ENCODE data around the gene PLXNA1.

Gene PLXNA1

DNA sequence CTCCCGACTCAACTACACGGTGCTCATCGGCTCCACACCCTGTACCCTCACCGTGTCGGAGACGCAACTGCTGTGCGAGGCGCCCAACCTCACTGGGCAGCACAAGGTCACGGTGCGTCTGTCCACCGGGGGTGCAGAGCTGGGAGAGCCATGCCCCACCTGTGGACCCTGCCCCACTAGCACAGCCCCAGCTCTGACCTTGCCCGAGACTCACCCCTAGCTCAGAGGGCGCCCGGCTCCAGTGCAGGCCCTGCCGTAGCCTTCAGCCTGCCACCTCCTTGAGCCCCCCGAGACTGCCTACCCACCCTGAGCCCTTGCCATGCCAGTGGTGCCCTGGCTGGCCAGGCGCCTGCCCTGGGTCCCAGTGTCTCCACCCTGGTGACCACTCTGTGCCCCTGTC, 34.9 kb downstream of the PLXNA1 start:
- Histone ChIP-seq H3K27ac (ENCODE audit: extremely low read depth, low read depth, low read length) (no peak overlapping the region), H3K36me3 (ENCODE audit: control insufficient read depth in 2 of 2, insufficient read depth in 1 of 2, low read length in 2 of 2) (peaks cover 0 to 93% of the 10 kb centered on the region in 2 experiments; a peak in 1 of 3 replicates), H3K4me1 (ENCODE audit: control insufficient read depth, insufficient read depth, low read length) (no peaks in the 10 kb centered on the region), H3K9me3 (ENCODE audit: control insufficient read depth, insufficient read depth, low read depth, low read length) (no peaks in the 10 kb centered on the region), H3K4me3 (ENCODE audit: low read depth, low read length) (no peak overlapping the region)
- TF ChIP-seq, protein P1, sequence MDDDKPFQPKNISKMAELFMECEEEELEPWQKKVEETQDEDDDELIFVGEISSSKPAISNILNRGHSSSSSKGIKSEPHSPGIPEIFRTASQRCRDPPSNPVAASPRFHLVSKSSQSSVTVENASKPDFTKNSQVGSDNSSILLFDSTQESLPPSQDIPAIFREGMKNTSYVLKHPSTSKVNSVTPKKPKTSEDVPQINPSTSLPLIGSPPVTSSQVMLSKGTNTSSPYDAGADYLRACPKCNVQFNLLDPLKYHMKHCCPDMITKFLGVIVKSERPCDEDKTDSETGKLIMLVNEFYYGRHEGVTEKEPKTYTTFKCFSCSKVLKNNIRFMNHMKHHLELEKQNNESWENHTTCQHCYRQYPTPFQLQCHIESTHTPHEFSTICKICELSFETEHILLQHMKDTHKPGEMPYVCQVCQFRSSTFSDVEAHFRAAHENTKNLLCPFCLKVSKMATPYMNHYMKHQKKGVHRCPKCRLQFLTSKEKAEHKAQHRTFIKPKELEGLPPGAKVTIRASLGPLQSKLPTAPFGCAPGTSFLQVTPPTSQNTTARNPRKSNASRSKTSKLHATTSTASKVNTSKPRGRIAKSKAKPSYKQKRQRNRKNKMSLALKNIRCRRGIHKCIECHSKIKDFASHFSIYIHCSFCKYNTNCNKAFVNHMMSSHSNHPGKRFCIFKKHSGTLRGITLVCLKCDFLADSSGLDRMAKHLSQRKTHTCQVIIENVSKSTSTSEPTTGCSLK (tag by site-specific recombination; IDR thresholded peaks at IDR 0.05): no peak
- POLR2A ChIA-PET: no interaction called here
- CTCF ChIA-PET: no interaction called here

DNA sequence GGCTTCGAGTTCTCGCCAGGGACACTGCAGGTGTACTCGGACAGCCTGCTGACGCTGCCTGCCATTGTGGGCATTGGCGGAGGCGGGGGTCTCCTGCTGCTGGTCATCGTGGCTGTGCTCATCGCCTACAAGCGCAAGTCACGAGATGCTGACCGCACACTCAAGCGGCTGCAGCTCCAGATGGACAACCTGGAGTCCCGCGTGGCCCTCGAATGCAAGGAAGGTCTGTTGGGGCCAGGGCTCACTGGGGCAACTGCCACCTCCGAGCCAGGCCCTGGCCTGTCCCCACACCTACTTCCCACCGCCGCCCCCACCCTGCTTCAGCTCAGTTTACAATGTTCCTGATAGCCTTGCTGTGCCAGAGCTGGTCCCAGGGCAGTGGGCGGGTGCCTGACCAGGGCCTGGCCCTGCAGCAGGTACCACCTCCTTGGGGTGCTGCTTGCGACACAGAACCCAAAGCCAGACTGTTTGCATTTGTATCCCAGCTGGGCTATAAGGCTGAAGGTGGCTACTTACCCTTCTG, 35.5 kb downstream of the PLXNA1 start:
- POLR2A ChIA-PET: no interaction called here
- H3K4me3 ChIP-seq (ENCODE audit: low read depth, low read length): no peak overlapping the region
- peaks cover 0 to 96% of the 10 kb centered on the region in 2 experiments; a peak in 1 of 3 replicates for H3K36me3 ChIP-seq (ENCODE audit: control insufficient read depth in 2 of 2, insufficient read depth in 1 of 2, low read length in 2 of 2)
- no peaks in the 10 kb centered on the region for H3K9me3 ChIP-seq (ENCODE audit: control insufficient read depth, insufficient read depth, low read depth, low read length)
- CTCF ChIA-PET: interaction anchor here (0.7 kb wide), 1 partner anchor 74 kb away, joined by 3 read pairs; no protein-coding TSS in a partner anchor
- H3K27ac ChIP-seq (ENCODE audit: extremely low read depth, low read depth, low read length): no peak overlapping the region
- TF ChIP-seq, protein P2, sequence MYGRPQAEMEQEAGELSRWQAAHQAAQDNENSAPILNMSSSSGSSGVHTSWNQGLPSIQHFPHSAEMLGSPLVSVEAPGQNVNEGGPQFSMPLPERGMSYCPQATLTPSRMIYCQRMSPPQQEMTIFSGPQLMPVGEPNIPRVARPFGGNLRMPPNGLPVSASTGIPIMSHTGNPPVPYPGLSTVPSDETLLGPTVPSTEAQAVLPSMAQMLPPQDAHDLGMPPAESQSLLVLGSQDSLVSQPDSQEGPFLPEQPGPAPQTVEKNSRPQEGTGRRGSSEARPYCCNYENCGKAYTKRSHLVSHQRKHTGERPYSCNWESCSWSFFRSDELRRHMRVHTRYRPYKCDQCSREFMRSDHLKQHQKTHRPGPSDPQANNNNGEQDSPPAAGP (tag by site-specific recombination; IDR thresholded peaks at IDR 0.05): no peak
- TF ChIP-seq ZNF394 (tag by site-specific recombination; IDR thresholded peaks at IDR 0.05; ENCODE audit: borderline replicate concordance) (no peak), ZNF10 (tag by site-specific recombination; IDR thresholded peaks at IDR 0.05) (no peak), ZFHX2 (tag by site-specific recombination; conservative IDR thresholded peaks at IDR 0.05) (peak; percentile 44; the same call in 1 of the 2 replicates), EGR2 (tag by site-specific recombination; IDR thresholded peaks at IDR 0.05; ENCODE audit: low read depth) (peak; percentile 50; the same call in 1 of the 2 replicates), YY2 (tag by site-specific recombination; IDR thresholded peaks at IDR 0.05) (no peak)
- TF ChIP-seq, protein P3, sequence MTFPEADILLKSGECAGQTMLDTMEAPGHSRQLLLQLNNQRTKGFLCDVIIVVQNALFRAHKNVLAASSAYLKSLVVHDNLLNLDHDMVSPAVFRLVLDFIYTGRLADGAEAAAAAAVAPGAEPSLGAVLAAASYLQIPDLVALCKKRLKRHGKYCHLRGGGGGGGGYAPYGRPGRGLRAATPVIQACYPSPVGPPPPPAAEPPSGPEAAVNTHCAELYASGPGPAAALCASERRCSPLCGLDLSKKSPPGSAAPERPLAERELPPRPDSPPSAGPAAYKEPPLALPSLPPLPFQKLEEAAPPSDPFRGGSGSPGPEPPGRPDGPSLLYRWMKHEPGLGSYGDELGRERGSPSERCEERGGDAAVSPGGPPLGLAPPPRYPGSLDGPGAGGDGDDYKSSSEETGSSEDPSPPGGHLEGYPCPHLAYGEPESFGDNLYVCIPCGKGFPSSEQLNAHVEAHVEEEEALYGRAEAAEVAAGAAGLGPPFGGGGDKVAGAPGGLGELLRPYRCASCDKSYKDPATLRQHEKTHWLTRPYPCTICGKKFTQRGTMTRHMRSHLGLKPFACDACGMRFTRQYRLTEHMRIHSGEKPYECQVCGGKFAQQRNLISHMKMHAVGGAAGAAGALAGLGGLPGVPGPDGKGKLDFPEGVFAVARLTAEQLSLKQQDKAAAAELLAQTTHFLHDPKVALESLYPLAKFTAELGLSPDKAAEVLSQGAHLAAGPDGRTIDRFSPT (tag by site-specific recombination; IDR thresholded peaks at IDR 0.05): no peak
- TF ChIP-seq, protein P4, sequence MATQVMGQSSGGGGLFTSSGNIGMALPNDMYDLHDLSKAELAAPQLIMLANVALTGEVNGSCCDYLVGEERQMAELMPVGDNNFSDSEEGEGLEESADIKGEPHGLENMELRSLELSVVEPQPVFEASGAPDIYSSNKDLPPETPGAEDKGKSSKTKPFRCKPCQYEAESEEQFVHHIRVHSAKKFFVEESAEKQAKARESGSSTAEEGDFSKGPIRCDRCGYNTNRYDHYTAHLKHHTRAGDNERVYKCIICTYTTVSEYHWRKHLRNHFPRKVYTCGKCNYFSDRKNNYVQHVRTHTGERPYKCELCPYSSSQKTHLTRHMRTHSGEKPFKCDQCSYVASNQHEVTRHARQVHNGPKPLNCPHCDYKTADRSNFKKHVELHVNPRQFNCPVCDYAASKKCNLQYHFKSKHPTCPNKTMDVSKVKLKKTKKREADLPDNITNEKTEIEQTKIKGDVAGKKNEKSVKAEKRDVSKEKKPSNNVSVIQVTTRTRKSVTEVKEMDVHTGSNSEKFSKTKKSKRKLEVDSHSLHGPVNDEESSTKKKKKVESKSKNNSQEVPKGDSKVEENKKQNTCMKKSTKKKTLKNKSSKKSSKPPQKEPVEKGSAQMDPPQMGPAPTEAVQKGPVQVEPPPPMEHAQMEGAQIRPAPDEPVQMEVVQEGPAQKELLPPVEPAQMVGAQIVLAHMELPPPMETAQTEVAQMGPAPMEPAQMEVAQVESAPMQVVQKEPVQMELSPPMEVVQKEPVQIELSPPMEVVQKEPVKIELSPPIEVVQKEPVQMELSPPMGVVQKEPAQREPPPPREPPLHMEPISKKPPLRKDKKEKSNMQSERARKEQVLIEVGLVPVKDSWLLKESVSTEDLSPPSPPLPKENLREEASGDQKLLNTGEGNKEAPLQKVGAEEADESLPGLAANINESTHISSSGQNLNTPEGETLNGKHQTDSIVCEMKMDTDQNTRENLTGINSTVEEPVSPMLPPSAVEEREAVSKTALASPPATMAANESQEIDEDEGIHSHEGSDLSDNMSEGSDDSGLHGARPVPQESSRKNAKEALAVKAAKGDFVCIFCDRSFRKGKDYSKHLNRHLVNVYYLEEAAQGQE (tag by site-specific recombination; IDR thresholded peaks at IDR 0.05): no peak
- H3K4me1 ChIP-seq (ENCODE audit: control insufficient read depth, insufficient read depth, low read length): no peaks in the 10 kb centered on the region

DNA sequence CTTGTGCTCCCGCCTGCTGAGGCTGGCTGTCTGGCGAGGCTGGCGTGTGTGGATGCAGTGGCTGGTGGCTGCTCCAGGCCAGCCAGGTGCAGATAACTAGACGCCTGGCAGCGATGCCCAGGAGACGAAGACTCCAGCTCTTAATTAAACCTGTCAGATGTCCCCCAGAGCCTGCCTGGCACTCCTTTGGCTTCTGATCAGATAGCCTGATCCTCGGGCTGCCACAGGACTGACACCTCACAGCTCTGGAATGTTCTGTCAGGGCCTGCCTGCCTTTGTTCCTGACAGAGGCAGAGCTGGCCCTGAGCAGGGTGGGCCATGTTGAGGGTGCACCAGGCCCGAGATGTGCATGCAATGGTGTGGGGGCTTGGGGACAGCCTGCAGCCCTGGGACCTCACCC, 36.5 kb downstream of the PLXNA1 start:
- TF ChIP-seq ZNF391 (tag by site-specific recombination; IDR thresholded peaks at IDR 0.05; ENCODE audit: borderline replicate concordance, low read depth) (no peak), ZNF670 (tag by site-specific recombination; IDR thresholded peaks at IDR 0.05; ENCODE audit: low read depth) (no peak)
- ChIA-PET CTCF (no interaction called here), POLR2A (no interaction called here)
- H3K9me3 ChIP-seq (ENCODE audit: control insufficient read depth, insufficient read depth, low read depth, low read length): no peaks in the 10 kb centered on the region
- H3K27ac ChIP-seq (ENCODE audit: extremely low read depth, low read depth, low read length): no peak overlapping the region
- H3K4me3 ChIP-seq (ENCODE audit: low read depth, low read length): no peak overlapping the region
- peaks cover 0 to 98% of the 10 kb centered on the region in 2 experiments; a peak in 1 of 3 replicates for H3K36me3 ChIP-seq (ENCODE audit: control insufficient read depth in 2 of 2, insufficient read depth in 1 of 2, low read length in 2 of 2)
- H3K4me1 ChIP-seq (ENCODE audit: control insufficient read depth, insufficient read depth, low read length): no peaks in the 10 kb centered on the region

Data from HEK293 (cell line).